GM12892 (cell line): ENCODE data around the gene SAMD8.

Experiments
- POLR2A ChIP-seq: IDR thresholded peaks from 2 replicates; pipeline ENCODE4 v1.6.1; 2011; ENCODE audit warnings: low read depth, low read length, control low read depth
- POLR2AphosphoS5 ChIP-seq: IDR thresholded peaks from 2 replicates; pipeline ENCODE4 v1.6.1; 2011; ENCODE audit warnings: low read depth, low read length, control low read depth

- TF ChIP-seq POLR2AphosphoS5, result no peak
- TF ChIP-seq POLR2A, result no peak
Observed at GRCh38 chr10:75123088-75123682, 11.7 kb downstream of the SAMD8 start.
